SK-N-SH treated with all-trans-retinoic acid at 6 μM for 48 hours (cell line): ENCODE results near the gene CCDC187.

ENCODE experiments used
- ATAC-seq: fragments of 200-7000 bp; cut with Tn5 transposase; 3 replicates; pipeline ENCODE4 v1.9.1; 2020; ENCODE audit warnings: mild to moderate bottlenecking, moderate library complexity
- ARNTL ChIP-seq: fragments of 450-650 bp; formaldehyde crosslinking; IDR thresholded peaks from 2 replicates; pipeline ENCODE4 v1.5.0; 2020; ENCODE audit warnings: low read depth, mild to moderate bottlenecking, moderate library complexity, borderline replicate concordance
- BACH2 ChIP-seq: fragments of 250-450 bp; sonication (Bioruptor Pico); IDR thresholded peaks from 2 replicates; pipeline ENCODE4 v1.9.0; 2021; ENCODE audit warnings: mild to moderate bottlenecking, borderline replicate concordance
- CSRNP3 ChIP-seq: fragments of 250-450 bp; sonication (Bioruptor Pico); IDR thresholded peaks from 2 replicates; pipeline ENCODE4 v1.5.1; 2021; ENCODE audit warnings: mild to moderate bottlenecking, moderate library complexity
- OSR1 ChIP-seq: fragments of 250-450 bp; sonication (Bioruptor Pico); IDR thresholded peaks from 2 replicates; pipeline ENCODE4 v1.8.0; 2022; ENCODE audit warnings: moderate library complexity, mild to moderate bottlenecking, inconsistent platforms
- SNAI2 ChIP-seq: fragments of 250-450 bp; sonication (Bioruptor Pico); IDR thresholded peaks from 2 replicates; pipeline ENCODE4 v1.5.0; 2020; ENCODE audit warnings: mild to moderate bottlenecking, moderate library complexity
- TCF4 ChIP-seq: fragments of 250-450 bp; sonication (Bioruptor Pico); IDR thresholded peaks from 2 replicates; pipeline ENCODE4 v1.8.0; 2021; ENCODE audit warnings: mild to moderate bottlenecking, moderate library complexity, borderline replicate concordance
- ZC3H10 ChIP-seq: fragments of 250-450 bp; sonication (Bioruptor Pico); IDR thresholded peaks from 2 replicates; pipeline ENCODE4 v1.5.1; 2021; ENCODE audit warnings: mild to moderate bottlenecking, moderate library complexity
- ZFP3 ChIP-seq: fragments of 250-450 bp; sonication (Bioruptor Pico); IDR thresholded peaks from 2 replicates; pipeline ENCODE4 v1.5.0; 2020; ENCODE audit warnings: mild to moderate bottlenecking, moderate library complexity
- ZFP30 ChIP-seq: fragments of 450-650 bp; formaldehyde crosslinking; IDR thresholded peaks from 2 replicates; pipeline ENCODE4 v1.5.0; 2022; ENCODE audit warnings: mild to moderate bottlenecking, moderate library complexity
- ZNF565 ChIP-seq: fragments of 450-650 bp; formaldehyde crosslinking; conservative IDR thresholded peaks from 2 replicates; pipeline ENCODE4 v1.5.0; 2020; ENCODE audit warnings: low read depth, mild to moderate bottlenecking, moderate library complexity
- ZNF70 ChIP-seq: fragments of 450-650 bp; formaldehyde crosslinking; IDR thresholded peaks from 2 replicates; pipeline ENCODE4 v1.5.0; 2020; ENCODE audit warnings: mild to moderate bottlenecking, moderate library complexity
- TF ChIP-seq, protein P1 (sequence below): fragments of 250-450 bp; sonication (Bioruptor Pico); IDR thresholded peaks from 2 replicates; pipeline ENCODE4 v1.5.0; 2020; ENCODE audit warnings: mild to moderate bottlenecking, moderate library complexity
- TF ChIP-seq, protein P2 (sequence below): fragments of 250-450 bp; sonication (Bioruptor Pico); IDR thresholded peaks from 2 replicates; pipeline ENCODE4 v1.5.1; 2020; ENCODE audit warnings: low read depth, mild to moderate bottlenecking, moderate library complexity
- TF ChIP-seq, protein P3 (sequence below): fragments of 250-450 bp; sonication (Bioruptor Pico); IDR thresholded peaks from 2 replicates; pipeline ENCODE4 v1.8.0; 2020; ENCODE audit warnings: mild to moderate bottlenecking, moderate library complexity, borderline replicate concordance

Gene CCDC187

DNA sequence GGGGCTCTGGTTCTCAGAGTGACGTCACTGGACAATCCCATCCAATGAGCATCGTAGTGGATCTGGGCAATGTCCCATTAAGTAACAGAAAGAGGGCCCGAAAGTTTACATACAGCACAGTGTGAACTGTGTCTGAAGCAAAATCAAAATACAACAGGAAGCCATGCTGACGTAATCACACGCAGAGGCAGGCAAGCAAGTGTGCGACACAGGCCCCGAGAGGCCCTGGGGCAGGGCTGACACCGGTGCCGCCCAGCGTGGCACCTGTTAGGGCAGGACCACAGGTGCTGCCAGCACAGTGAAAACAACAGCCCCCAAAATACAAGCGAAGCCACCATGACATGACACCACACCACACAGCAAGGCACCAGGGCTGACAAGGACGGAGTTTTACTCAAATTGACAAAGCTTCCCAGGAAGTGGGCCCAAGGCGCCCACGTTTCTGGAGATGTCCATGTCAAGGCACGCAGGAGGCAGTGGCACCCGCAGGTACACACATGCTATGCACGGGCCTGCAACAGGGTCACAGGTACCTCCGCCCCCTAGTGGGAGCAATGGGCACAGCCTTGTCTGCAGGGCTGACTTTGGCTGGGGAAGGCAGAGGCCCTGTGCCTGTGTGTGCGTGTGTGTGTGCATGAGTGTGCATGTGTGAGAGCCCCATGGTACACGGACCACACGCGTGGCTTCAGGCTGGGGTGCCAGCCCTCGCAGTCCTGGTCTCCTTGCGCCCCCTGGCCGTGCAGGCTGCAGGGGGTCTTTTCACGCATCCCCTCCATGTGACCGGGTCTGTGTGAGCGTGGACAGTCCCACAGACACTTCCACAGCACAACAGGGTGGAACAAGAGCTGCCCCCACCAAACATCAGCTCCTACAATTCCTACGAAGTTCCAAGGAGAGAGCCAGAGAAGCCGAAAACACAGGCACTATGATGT is 77.9 kb downstream of the CCDC187 start (continued):
- TF ChIP-seq, protein P1, sequence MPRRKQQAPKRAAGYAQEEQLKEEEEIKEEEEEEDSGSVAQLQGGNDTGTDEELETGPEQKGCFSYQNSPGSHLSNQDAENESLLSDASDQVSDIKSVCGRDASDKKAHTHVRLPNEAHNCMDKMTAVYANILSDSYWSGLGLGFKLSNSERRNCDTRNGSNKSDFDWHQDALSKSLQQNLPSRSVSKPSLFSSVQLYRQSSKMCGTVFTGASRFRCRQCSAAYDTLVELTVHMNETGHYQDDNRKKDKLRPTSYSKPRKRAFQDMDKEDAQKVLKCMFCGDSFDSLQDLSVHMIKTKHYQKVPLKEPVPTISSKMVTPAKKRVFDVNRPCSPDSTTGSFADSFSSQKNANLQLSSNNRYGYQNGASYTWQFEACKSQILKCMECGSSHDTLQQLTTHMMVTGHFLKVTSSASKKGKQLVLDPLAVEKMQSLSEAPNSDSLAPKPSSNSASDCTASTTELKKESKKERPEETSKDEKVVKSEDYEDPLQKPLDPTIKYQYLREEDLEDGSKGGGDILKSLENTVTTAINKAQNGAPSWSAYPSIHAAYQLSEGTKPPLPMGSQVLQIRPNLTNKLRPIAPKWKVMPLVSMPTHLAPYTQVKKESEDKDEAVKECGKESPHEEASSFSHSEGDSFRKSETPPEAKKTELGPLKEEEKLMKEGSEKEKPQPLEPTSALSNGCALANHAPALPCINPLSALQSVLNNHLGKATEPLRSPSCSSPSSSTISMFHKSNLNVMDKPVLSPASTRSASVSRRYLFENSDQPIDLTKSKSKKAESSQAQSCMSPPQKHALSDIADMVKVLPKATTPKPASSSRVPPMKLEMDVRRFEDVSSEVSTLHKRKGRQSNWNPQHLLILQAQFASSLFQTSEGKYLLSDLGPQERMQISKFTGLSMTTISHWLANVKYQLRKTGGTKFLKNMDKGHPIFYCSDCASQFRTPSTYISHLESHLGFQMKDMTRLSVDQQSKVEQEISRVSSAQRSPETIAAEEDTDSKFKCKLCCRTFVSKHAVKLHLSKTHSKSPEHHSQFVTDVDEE (CRISPR knock-in tag): no peak
- TF ChIP-seq ZNF70 (CRISPR knock-in tag) (no peak), SNAI2 (CRISPR knock-in tag) (no peak)

DNA sequence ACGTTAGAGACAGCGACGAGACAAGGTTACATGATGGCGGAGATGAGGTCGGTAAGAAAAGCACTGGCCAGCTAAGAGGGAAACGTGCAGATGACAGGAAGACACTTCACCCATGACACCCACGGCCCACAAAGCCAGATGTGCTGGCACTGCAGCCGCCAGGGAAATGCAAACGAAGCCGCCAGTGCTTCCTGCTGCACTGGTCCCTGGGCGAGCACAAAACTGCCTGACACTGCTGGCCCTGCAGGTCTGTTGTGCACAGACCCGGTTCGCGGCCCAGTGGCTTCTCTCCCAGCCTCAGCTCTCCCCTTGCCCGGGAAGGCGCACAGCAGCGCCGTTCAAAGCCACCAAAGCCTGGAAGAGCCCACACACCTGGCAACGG is 78.5 kb downstream of the CCDC187 start:
- ATAC-seq: no peak
- TF ChIP-seq ZNF70 (CRISPR knock-in tag) (no peak), ZFP3 (CRISPR knock-in tag) (no peak), ARNTL (no peak), ZFP30 (CRISPR knock-in tag) (no peak), CSRNP3 (CRISPR knock-in tag) (no peak)
- TF ChIP-seq, protein P1 (CRISPR knock-in tag): no peak
- TF ChIP-seq, protein P2, sequence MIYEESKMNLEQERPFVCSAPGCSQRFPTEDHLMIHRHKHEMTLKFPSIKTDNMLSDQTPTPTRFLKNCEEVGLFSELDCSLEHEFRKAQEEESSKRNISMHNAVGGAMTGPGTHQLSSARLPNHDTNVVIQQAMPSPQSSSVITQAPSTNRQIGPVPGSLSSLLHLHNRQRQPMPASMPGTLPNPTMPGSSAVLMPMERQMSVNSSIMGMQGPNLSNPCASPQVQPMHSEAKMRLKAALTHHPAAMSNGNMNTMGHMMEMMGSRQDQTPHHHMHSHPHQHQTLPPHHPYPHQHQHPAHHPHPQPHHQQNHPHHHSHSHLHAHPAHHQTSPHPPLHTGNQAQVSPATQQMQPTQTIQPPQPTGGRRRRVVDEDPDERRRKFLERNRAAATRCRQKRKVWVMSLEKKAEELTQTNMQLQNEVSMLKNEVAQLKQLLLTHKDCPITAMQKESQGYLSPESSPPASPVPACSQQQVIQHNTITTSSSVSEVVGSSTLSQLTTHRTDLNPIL (CRISPR knock-in tag): no peak

DNA sequence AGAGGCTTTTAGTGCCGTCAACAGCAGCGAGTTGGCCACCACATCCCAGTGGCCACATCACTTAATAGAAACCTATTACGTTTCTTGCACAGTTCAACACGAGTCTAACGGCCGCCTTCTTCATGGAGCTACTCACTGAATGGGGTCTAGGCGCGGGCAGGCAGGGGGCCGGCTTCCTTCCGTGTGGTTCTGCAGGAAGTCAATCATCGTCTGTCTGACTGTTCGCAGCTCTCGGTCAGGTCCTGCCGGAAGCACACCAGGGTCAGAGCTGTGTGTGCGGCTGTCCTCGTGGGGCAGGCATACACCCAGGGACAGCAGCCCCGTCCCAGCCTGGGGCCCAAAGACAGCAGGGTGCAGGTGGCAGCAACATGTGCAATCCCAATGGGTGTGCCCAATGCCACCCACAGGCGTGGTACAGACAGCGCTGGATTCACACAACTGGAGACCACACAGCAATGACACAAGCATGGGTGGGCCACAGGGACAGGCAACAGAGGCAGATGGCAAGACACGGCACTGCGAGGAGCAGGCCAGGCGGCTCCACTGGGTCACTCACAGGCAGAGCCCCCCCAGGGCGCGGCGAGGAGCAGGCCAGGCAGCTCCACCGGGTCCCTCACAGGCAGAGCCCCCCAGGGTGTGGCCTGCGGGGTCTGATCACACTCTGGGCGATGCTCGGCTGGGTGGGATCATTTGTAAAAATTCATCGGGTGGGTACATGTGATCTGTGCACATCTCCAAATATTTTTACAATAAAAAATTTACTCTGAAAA is 79.8 kb downstream of the CCDC187 start:
- no peak for TF ChIP-seq CSRNP3 (CRISPR knock-in tag)
- TF ChIP-seq, all 23 proteins: peak for 0
- no peak for ATAC-seq

DNA sequence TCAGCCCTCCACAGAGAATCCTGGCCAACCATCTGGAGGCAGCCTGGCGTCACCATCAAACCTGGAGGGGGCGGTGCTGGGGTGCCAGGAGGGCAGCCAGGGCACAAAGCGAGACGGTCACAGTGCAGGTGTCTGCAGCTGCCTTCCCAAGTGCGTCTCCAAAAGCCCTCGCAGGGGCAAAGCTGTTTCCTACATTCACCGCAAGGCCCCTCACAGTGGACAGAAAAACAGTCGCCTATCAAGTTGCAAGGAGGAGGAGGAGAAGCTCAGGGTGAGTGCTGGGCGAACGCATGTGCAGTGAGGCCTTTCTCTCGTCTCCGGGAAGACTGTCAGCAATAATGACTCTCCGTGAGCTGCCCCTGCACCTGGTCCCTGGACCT is 81.0 kb downstream of the CCDC187 start:
- TF ChIP-seq, protein P3, sequence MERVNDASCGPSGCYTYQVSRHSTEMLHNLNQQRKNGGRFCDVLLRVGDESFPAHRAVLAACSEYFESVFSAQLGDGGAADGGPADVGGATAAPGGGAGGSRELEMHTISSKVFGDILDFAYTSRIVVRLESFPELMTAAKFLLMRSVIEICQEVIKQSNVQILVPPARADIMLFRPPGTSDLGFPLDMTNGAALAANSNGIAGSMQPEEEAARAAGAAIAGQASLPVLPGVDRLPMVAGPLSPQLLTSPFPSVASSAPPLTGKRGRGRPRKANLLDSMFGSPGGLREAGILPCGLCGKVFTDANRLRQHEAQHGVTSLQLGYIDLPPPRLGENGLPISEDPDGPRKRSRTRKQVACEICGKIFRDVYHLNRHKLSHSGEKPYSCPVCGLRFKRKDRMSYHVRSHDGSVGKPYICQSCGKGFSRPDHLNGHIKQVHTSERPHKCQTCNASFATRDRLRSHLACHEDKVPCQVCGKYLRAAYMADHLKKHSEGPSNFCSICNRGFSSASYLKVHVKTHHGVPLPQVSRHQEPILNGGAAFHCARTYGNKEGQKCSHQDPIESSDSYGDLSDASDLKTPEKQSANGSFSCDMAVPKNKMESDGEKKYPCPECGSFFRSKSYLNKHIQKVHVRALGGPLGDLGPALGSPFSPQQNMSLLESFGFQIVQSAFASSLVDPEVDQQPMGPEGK (CRISPR knock-in tag): no peak
- no peak for TF ChIP-seq TCF4 (CRISPR knock-in tag)
- TF ChIP-seq BACH2 (CRISPR knock-in tag): no peak
- no peak for TF ChIP-seq SNAI2 (CRISPR knock-in tag)
- no peak for TF ChIP-seq ZC3H10
- no peak for TF ChIP-seq ZNF565 (CRISPR knock-in tag)
- no peak for TF ChIP-seq OSR1 (CRISPR knock-in tag)
- TF ChIP-seq, all 23 proteins: peak for 0
- ATAC-seq: no peak
